HG03558 (cell line): ENCODE data around the gene VGF.
"Not testable (repeated sequence)": the region's sequence is repeated elsewhere in the genome, so short reads cannot be mapped to it uniquely, and the experiment has no call there.

Experiments used
- ATAC-seq: cut with Tn5 transposase; IDR thresholded peaks from one replicate; pipeline ENCODE4 v1.9.1; 2021; ENCODE audit warnings: moderate number of reproducible peaks; ENCODE audit not compliant: unreplicated experiment; ENCODE audit errors: extremely low read depth

VGF gene

DNA sequence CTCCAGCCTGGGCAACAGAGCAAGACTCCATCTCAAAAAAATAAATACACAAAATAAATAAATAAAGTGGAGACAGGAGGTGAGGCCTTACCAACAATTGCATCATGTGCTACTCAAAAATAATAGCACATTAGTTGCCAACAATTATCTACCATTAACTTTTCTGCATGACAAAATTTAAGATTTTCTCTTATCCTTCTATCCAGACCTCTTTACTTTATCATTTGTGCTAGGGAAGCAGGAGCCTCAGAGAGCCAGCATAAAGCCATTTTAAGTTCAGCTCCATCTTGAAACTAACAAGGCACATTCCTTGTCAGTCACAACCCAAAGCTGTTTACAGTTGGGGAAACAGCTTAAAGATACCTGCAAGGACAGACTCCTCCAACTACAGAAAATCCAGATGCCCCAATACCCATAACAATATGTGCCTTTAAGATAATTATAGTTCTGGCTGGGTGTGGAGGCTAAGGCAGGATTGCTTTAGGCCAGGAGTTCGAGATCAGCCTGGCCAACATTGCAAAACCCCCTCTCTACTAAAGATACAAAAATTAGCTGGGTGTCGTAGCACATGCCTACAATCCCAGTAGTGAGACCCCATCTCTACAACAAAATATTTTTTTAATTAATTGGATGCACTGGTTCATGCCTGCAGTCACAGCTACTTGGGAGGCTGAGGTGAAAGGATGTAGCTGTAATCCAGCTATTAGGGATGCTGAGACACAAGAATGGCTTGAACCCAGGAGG lies 13.3 kb downstream of the VGF start:
- no peak for ATAC-seq

- ATAC-seq = no peak
Observed at GRCh38 chr7:101140746-101141382, 24.5 kb downstream of the VGF start.

- ATAC-seq = no peak
Observed at GRCh38 chr7:101140339-101140699, 25.1 kb downstream of the VGF start.

- no peak for ATAC-seq
Observed at GRCh38 chr7:101138213-101138870, 27.0 kb downstream of the VGF start.

DNA sequence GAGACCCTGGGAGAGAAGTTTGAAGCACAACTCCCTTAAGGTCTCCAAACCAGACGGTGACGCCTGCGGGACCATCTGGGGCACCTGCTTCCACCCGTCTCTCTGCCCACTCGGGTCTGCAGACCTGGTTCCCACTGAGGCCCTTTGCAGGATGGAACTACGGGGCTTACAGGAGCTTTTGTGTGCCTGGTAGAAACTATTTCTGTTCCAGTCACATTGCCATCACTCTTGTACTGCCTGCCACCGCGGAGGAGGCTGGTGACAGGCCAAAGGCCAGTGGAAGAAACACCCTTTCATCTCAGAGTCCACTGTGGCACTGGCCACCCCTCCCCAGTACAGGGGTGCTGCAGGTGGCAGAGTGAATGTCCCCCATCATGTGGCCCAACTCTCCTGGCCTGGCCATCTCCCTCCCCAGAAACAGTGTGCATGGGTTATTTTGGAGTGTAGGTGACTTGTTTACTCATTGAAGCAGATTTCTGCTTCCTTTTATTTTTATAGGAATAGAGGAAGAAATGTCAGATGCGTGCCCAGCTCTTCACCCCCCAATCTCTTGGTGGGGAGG lies 27.6 kb downstream of the VGF start:
- ATAC-seq = no peak

DNA sequence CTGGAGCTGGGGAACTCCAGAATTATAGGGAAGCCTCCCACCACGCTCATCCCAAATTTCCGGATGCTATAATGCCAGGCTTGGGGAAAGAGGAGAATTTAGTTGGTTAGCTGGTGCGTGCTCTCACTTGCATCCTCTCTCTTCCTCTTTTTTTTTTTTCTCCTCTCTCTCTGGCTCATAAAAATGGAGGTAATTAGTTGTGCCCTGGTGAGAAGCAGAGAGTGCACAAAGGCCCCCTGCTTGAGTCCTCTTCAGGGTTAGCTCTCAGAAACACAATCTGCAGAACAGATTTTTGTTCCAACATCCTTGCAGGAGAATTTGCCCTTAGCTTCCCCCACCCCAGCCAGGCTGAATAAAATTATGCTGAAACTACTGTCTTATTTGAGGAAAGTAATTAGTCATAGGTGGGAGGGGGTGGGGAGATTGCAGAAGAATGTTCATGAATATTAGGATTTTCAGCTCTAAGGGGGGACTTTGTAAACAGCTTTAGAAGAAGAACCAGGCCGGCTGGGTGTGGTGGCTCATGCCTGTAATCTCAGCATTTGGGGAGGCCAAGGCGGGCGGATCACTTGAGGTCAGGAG lies 30.9 kb downstream of the VGF start:
- no peak for ATAC-seq

DNA sequence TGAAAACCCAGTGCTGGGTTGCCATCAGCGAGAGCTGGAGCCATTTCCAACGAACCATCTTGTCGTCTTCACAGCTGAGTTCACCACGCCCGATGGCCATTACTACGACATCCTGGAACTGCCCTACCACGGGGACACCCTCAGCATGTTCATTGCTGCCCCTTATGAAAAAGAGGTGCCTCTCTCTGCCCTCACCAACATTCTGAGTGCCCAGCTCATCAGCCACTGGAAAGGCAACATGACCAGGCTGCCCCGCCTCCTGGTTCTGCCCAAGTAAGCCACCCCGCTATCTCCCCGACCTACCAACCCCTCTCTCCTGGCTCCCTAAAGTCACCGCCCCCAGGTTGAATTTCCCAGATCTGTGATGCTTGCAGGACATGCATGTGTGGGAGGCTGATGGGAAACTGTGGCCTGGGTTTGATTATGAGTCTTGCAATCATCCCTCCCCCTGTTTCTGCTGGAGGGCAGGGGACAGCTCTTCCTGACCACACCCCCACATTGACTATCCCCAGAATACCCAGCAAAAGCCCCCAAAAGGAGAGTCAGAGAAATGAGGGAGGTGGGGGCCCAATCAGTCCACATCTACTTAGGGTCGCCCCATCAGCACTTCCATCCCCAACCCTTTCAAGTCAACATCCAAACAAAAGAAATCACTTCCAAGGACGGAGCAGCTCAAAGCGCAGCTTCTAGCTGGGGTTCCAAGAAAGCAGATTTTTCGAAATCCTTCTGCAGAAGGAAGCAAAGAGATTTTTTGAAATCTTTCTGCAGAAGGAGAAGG lies 31.6 kb downstream of the VGF start:
- ATAC-seq = no peak

- ATAC-seq = not testable (repeated sequence)
Observed at GRCh38 chr7:101132626-101133600, 32.5 kb downstream of the VGF start.

GRCh38 chr7:101129603-101130117 lies 35.7 kb downstream of the VGF start:
- ATAC-seq = no peak

DNA sequence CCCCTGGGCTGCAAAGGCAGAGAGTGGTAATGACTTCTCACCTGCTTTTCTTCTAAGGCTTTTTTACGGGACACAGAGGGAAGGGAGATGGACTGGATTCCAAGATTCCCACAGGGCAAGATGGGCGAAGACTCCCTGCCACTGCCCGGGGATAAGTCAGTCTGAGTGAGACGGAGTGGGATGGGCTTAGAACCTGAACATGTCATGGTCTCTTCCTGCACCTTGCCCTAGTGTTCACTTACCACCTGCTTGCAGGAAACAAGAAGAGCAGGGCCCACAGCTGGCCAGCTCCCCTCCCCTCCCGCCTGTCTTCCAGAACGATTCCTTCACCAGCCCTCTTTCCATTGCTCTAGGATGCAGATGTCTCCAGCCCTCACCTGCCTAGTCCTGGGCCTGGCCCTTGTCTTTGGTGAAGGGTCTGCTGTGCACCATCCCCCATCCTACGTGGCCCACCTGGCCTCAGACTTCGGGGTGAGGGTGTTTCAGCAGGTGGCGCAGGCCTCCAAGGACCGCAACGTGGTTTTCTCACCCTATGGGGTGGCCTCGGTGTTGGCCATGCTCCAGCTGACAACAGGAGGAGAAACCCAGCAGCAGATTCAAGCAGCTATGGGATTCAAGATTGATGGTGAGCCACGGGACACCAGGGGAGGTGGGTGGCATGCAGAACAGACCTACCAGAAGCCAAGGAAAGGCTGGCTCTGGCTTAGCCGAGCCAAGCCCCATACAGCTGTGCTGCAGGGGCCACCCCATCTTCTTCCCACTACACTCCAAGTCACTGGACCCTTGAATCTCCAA lies 37.1 kb downstream of the VGF start:
- ATAC-seq = no peak

GRCh38 chr7:101127460-101128039 lies 37.8 kb downstream of the VGF start:
- ATAC-seq = no peak

- ATAC-seq = no peak
Observed at GRCh38 chr7:101126651-101127459, 38.5 kb downstream of the VGF start, which contains the start of gene SERPINE1. SERPINE1 (plus strand) TSS chr7:101127104; CDS start chr7:101128394, 1,290 bp downstream.

GRCh38 chr7:101125989-101126650 lies 39.2 kb downstream of the VGF start:
- no peak for ATAC-seq

DNA sequence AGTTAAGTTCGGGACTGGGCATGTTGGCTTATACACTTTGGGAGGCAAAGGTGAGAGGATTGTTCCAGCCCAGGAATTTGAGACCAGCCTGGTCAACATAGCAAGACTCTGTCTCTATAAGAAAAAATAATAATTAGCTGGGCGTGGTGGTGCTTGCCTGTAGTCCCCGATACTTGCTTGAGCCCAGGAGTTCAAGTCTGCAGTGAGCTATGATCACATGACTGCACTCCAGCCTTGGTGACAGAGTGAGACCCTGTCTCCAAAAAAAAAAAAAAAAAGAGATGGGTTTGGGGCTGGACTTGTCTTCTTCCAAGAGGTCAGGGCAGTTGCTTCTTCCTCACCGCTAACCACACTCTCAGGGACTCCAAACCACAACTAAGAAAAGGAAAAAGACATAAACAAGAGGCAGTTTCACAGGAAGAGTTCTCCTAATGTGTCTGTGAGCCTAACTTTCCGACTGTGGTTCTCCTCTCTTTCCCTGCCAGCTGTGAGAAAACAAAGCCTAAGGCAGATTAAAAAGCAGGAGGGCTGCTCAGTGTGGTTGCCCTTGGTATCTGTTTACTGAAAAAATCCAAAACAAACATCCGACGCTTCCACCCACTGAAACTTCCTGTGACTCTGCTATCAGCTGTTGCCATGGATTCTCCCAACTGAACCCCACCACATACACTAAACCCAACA lies 40.9 kb downstream of the VGF start:
- ATAC-seq = no peak

DNA sequence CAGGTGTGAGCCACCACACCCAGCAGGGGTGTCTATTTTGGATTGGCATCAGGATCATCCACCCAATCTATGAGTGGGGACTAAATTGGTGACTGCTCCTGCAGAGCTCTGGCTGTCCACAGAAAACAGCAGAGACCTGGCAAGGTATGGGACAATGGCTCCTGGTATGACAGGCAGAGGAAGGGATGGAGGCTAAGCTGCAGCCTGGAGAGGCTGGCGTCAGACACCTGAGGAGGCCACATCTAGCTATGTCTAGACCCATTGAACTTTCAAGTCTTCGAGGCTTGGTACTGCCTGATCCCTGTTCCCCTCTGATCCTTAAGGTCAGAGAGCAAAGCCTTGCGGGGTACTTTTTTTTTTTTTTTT lies 41.7 kb downstream of the VGF start:
- ATAC-seq = no peak
